ENCODE results near the gene SASH1. TPM values are rescaled to one million over a fixed set of nuclear protein-coding genes. Genes with fewer than 3 reads are reported as not detected.

The SASH1 gene
- polyA plus RNA-seq, 1 donor from 2014 or later: 7.0 TPM

GRCh38 chr6:148436466-148436865 lies 93.8 kb downstream of the SASH1 start:
- no peaks in the 10 kb centered on the region for H3F3A ChIP-seq (ENCODE audit: insufficient read depth, low read length, poor library complexity, severe bottlenecking)
- no peaks in the 10 kb centered on the region for H3K9me3 ChIP-seq (ENCODE audit: low read length)
- TF ChIP-seq TAF1 (IDR thresholded peaks at IDR 0.05; ENCODE audit: low read depth): no peak
- TF ChIP-seq REST (IDR thresholded peaks at IDR 0.05; ENCODE audit: borderline replicate concordance): no peak
- no peak for TF ChIP-seq EP300 (conservative IDR thresholded peaks at IDR 0.05; ENCODE audit: poor library complexity, severe bottlenecking)
- TF ChIP-seq POLR2AphosphoS5 (IDR thresholded peaks at IDR 0.05): no peak
- TF ChIP-seq MXI1 (conservative IDR thresholded peaks at IDR 0.05; ENCODE audit: poor library complexity, severe bottlenecking): no peak
- H3K9ac ChIP-seq (ENCODE audit: low read length): no peak overlapping the region
- H3K27ac ChIP-seq (ENCODE audit: low read length): no peak overlapping the region
- H3K4me3 ChIP-seq (ENCODE audit: low read length): no peak overlapping the region
- no peak overlapping the region for H3K4me2 ChIP-seq (ENCODE audit: low read length)
- no peaks in the 10 kb centered on the region for H3K9me2 ChIP-seq (ENCODE audit: insufficient read depth, low read length)
- no peak overlapping the region for H2AFZ ChIP-seq (ENCODE audit: low read depth, low read length)
- no peaks in the 10 kb centered on the region for H4K20me1 ChIP-seq (ENCODE audit: insufficient read depth)
- no peaks in the 10 kb centered on the region for H3K36me3 ChIP-seq (ENCODE audit: insufficient read depth, low read length)
- no peaks in the 10 kb centered on the region for H3K27me3 ChIP-seq (ENCODE audit: insufficient read depth, low read depth, low read length)
- no peaks in the 10 kb centered on the region for H3K79me2 ChIP-seq (replicated peaks; ENCODE audit: insufficient read depth, low read length)

- TF ChIP-seq EP300 (conservative IDR thresholded peaks at IDR 0.05; ENCODE audit: poor library complexity, severe bottlenecking) (no peak), RAD21 (conservative IDR thresholded peaks at IDR 0.05) (no peak), TAF1 (IDR thresholded peaks at IDR 0.05; ENCODE audit: low read depth) (no peak), EZH2 (IDR thresholded peaks at IDR 0.05; ENCODE audit: borderline replicate concordance, insufficient read depth, low read length, poor library complexity, severe bottlenecking) (no peak), REST (IDR thresholded peaks at IDR 0.05; ENCODE audit: borderline replicate concordance) (no peak), CTCF (IDR thresholded peaks at IDR 0.05; ENCODE audit: poor library complexity, severe bottlenecking) (no peak), MXI1 (conservative IDR thresholded peaks at IDR 0.05; ENCODE audit: poor library complexity, severe bottlenecking) (no peak), POLR2AphosphoS5 (IDR thresholded peaks at IDR 0.05) (no peak), SMC3 (conservative IDR thresholded peaks at IDR 0.05; ENCODE audit: poor library complexity) (no peak)
- H3K27ac ChIP-seq (ENCODE audit: low read length): no peak overlapping the region
- H3K27me3 ChIP-seq (ENCODE audit: insufficient read depth, low read depth, low read length): no peaks in the 10 kb centered on the region
These were observed 96.0 kb downstream of the SASH1 start for GRCh38 chr6:148438632-148439031.

More at GRCh38 chr6:148438632-148439031, 96.0 kb downstream of the SASH1 start:
- H4K20me1 ChIP-seq (ENCODE audit: insufficient read depth): no peaks in the 10 kb centered on the region
- H3K9me2 ChIP-seq (ENCODE audit: insufficient read depth, low read length): no peaks in the 10 kb centered on the region
- H3K79me2 ChIP-seq (replicated peaks; ENCODE audit: insufficient read depth, low read length): no peaks in the 10 kb centered on the region
- H3K9me3 ChIP-seq (ENCODE audit: low read length): no peaks in the 10 kb centered on the region
- no peaks in the 10 kb centered on the region for H3F3A ChIP-seq (ENCODE audit: insufficient read depth, low read length, poor library complexity, severe bottlenecking)
- no peak overlapping the region for H2AFZ ChIP-seq (ENCODE audit: low read depth, low read length)
- no peaks in the 10 kb centered on the region for H3K36me3 ChIP-seq (ENCODE audit: insufficient read depth, low read length)
- H3K9ac ChIP-seq (ENCODE audit: low read length): no peak overlapping the region
- no peak overlapping the region for H3K4me3 ChIP-seq (ENCODE audit: low read length)
- H3K4me2 ChIP-seq (ENCODE audit: low read length): no peak overlapping the region

All from neural cell (in vitro differentiated cells).